Stimulated activated naive CD8-positive, alpha-beta T cell treated with anti-CD3 and anti-CD28 coated beads, Interleukin-15, Interleukin-2, amounts not matched to agents 100 ng/mL and 50 ng/mL, for 24 hours (primary cell): ENCODE results near the gene RNF6.
A peak's percentile ranks its signal among the peaks of the same experiment; 100 is the strongest.
"Not testable (repeated sequence)": the region's sequence is repeated elsewhere in the genome, so short reads cannot be mapped to it uniquely, and the experiment has no call there.

Experiments used
- H3K27ac Mint-ChIP-seq: one replicate; pipeline ENCODE4 v1.8.0; 2021; ENCODE audit warnings: mild to moderate bottlenecking, mixed read lengths
- H3K27me3 Mint-ChIP-seq: one replicate; pipeline ENCODE4 v1.8.0; 2021; ENCODE audit warnings: mixed read lengths
- H3K36me3 Mint-ChIP-seq: one replicate; pipeline ENCODE4 v1.8.0; 2021; ENCODE audit warnings: low read depth, mixed read lengths
- H3K4me1 Mint-ChIP-seq: one replicate; pipeline ENCODE4 v1.8.0; 2021; ENCODE audit warnings: low read depth, mixed read lengths
- H3K4me3 Mint-ChIP-seq: one replicate; pipeline ENCODE4 v1.8.0; 2021; ENCODE audit warnings: mild to moderate bottlenecking, mixed read lengths
- H3K9me3 Mint-ChIP-seq: one replicate; pipeline ENCODE4 v1.8.0; 2021; ENCODE audit warnings: mixed read lengths

RNF6 gene

DNA sequence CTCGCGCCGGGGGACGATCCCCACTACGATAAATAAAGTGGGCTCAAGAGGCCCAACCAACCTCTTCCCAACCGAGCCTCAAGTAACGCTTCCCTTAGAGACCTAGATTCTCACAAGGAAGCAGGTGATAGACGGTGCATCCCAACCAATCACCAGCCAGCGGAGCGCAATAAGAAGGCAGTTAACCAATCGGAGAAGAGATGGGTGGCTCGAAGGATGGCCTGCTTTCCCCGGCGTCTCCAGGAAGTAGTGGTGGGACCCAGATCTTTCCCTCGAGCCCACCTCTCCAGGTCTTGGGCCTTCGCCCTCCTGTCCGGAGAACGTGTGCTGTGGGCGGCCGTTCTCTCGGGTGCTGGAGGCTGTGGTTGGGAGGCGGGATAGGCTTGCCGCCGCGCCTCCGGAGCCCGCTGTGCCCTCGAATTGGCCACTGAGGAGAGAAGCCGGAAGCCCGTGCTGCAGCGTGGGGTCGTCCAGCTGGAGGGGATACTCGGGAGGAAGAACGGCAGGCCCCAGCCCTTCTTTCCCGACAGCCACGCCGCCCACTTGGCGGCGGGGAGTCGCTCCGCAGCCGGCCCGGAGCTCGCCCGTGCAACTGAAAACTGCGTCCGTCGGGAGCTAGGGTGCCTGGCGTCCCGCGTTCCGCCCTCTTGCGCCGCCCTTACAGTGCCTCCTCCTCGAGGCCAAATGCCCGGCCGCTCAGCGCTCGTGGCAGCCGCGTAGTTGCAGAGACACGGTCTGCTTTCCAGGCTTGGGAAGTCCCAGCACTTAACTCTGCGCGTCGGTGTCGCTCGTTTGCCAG lies at the start of gene RNF6:
TSS of gene RNF6 (minus strand) at position 594 of the 799 bp plus-strand sequence. CDS start 2,665 bp downstream, outside the sequence.
- H3K4me1 Mint-ChIP-seq: peaks cover 39% of the 10 kb centered on the region
- H3K9me3 Mint-ChIP-seq: no peaks in the 10 kb centered on the region

DNA sequence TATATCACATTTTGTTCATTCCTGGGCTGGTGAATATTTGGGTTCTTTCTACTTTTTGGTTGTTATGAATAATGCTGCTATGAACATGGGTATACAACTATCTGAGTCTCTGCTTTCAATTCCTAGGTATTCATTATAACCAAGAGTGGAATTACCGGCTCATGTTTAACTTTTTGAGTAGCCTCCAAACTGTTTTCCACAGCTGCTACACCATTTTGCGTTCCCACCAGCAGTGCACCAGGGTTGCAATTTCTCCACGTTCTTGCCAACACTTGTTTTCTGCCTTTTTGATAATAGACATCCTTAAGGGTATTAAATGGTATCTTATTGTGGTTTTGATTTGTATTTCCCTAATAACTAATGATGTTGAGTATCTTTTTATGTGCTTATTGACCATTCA lies 48.6 kb upstream of the RNF6 start:
- Mint-ChIP-seq H3K36me3 (no peaks in the 10 kb centered on the region), H3K27me3 (no peaks in the 10 kb centered on the region), H3K27ac (no peak overlapping the region), H3K4me3 (no peak overlapping the region), H3K9me3 (no peaks in the 10 kb centered on the region), H3K4me1 (peaks cover 24% of the 10 kb centered on the region)

More for the DNA sequence above, at the start of gene RNF6:
- Mint-ChIP-seq H3K27ac (peak within 1 kb of the TSS; percentile 99), H3K4me3 (peak within 1 kb of the TSS; percentile 100), H3K27me3 (peaks cover 4% of the 10 kb centered on the region), H3K36me3 (peaks cover 30% of the 10 kb centered on the region)

DNA sequence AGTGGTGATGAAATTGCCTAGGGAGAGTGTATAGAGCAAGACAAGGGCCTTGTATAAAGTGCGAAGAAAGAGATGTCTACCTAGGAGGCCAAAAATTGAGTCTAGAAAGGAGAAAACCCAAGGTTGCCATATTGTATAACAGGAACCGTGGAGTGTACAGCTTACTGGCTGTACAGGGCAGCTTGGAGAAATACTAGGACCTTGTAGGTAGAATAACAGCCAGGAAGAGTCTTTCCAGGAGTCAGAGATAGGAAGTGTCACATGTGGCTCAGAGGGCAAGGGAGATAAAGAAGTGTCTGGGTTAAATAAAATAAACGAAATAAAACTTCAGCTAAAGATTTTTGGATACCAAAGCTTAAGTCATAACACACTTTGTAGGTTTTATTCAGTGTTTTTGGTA lies 44.2 kb upstream of the RNF6 start:
- Mint-ChIP-seq H3K9me3 (peaks cover 7% of the 10 kb centered on the region), H3K27ac (no peak overlapping the region), H3K27me3 (no peaks in the 10 kb centered on the region), H3K4me3 (no peak overlapping the region), H3K36me3 (peaks cover 4% of the 10 kb centered on the region), H3K4me1 (peaks cover 33% of the 10 kb centered on the region)

DNA sequence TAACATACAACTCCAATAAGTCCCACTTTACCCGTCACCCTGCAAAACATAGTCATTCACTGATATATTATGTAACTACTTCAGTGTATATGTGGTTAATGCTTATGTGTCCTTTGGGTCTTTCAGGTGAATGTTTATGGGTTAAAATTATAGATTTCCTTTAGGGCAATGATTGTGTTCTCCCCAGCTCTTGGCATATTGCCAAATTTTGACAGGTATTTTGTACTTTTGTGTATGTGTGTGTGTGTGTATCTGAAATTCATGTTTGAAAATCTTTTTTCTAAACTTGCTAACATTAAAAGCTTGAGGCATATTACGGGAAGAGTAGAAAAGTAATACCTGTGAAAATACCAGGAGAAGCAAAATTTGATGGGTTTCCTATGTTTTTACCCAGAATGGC lies 40.0 kb upstream of the RNF6 start:
- Mint-ChIP-seq H3K36me3 (peaks cover 4% of the 10 kb centered on the region), H3K4me3 (no peak overlapping the region), H3K27ac (no peak overlapping the region), H3K27me3 (no peaks in the 10 kb centered on the region), H3K9me3 (peaks cover 7% of the 10 kb centered on the region), H3K4me1 (peaks cover 35% of the 10 kb centered on the region)

DNA sequence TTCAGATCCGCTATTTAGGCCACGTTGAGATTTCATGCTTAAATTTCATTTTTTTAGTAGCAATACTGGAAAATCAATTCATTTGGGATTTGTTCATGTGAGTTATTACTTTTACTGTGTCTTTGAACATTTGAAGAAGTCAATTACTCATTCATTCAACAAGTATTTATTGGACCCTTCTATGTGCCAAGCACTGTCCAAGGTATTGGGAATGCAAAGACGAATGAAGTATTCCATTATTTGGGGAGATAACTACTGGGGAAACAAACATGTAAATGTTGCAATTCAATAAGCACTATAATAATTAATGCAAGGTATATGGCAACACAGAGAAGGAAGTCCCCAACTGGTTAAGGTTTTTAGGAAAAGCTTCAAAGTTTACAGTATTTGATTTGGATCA lies 37.5 kb upstream of the RNF6 start:
- Mint-ChIP-seq H3K4me1 (peaks cover 47% of the 10 kb centered on the region), H3K36me3 (peaks cover 4% of the 10 kb centered on the region), H3K27ac (no peak overlapping the region), H3K4me3 (no peak overlapping the region), H3K27me3 (no peaks in the 10 kb centered on the region), H3K9me3 (peaks cover 6% of the 10 kb centered on the region)

DNA sequence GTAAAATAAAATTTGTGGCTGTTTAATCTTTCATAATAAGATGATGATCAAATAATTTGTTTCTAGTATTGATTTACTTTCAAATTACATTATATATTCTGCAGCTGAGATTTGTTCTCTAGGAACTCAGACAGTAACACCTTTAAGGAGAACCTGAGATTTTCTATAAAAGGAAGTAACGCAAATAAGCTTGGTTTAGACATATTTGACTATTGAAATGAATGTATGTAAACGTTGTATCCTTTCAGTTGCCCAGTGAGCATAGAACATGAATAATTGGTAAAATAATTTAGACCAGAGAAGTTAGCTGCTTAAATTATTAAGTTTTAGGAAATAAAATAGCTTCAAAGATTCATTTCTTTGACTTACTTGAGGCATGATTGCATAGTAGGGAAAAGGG lies 34.9 kb upstream of the RNF6 start:
- Mint-ChIP-seq H3K4me1 (peaks cover 48% of the 10 kb centered on the region), H3K4me3 (no peak overlapping the region), H3K27me3 (no peaks in the 10 kb centered on the region)

DNA sequence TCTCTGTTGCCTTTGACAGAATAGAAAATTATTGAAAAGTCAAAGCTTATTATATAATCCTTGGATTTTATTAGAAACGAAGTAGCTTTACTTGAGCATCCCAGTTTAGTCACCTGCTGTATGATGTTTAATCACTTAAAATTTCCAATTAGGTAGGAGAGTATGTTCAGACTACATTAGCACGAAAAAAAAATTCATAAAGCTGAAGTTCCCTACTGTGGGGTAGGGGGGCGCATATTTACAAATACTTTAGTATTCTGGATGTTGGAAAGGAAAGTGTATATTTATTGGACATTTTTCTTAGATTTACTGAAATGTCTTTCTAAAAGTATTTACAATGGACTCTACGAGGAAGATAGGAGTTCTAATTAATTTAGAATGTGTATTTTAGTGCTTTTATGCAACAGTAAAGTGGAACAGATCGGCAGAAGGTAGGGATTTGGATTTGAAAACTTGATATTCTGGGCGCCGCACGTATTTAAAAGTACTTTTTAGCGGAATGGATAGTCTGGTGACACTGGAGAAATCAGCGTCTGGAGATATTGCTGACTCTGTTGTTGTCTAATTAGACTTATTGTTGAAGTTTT lies 33.7 kb upstream of the RNF6 start:
- Mint-ChIP-seq H3K27me3 (no peaks in the 10 kb centered on the region), H3K9me3 (no peaks in the 10 kb centered on the region), H3K36me3 (no peaks in the 10 kb centered on the region), H3K27ac (no peak overlapping the region), H3K4me1 (peaks cover 39% of the 10 kb centered on the region), H3K4me3 (peak overlapping the region; percentile 85)

More for the DNA sequence above, 34.9 kb upstream of the RNF6 start:
- Mint-ChIP-seq H3K9me3 (peaks cover under 1% of the 10 kb centered on the region), H3K27ac (no peak overlapping the region), H3K36me3 (peaks cover 2% of the 10 kb centered on the region)

DNA sequence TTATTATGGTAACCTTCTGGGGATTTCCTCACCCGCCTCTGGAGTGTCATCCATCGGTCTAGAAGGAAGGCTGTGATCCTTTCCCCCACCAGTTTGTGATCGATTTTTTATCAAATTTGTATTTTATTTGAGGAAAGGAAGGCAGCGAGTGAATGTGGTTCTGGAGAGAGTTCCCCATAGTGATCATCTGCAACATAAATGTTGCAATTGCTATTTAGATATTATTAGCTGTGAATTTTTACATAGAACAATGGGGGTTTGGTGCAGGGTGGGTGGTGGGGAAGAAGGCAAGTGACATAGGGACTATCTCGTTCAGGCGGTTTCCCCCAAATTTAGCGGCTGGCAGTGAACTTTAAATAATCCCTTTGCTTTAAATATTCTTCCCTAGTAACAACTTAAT lies 33.0 kb upstream of the RNF6 start:
- Mint-ChIP-seq H3K4me3 (peak overlapping the region; percentile 85), H3K27ac (peak overlapping the region; percentile 76), H3K4me1 (peaks cover 39% of the 10 kb centered on the region), H3K9me3 (no peaks in the 10 kb centered on the region), H3K36me3 (no peaks in the 10 kb centered on the region), H3K27me3 (no peaks in the 10 kb centered on the region)

DNA sequence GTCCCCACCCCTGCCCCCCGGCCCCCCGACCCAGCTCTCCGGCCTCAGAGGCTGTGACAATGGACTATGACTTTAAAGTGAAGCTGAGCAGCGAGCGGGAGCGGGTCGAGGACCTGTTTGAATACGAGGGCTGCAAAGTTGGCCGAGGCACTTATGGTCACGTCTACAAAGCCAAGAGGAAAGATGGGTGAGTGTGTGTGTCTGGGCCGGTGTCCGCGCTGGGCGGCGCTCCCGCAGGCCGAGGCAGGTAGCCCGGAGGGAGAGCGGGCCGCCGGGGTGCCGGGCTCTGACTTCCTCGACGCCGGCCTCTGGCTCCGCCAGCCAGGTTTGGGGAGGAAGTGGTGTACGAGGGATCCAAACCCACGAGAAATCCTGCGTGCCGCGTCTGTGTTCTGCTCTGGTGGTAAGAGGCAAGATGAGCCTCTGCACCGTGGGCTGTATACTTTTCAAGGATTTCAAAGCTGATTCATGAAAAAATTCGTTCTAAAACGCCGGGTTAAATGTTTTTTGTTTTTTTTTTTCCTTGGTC lies 32.5 kb upstream of the RNF6 start:
- Mint-ChIP-seq H3K4me1 (peaks cover 39% of the 10 kb centered on the region), H3K27ac (peak overlapping the region; percentile 76), H3K36me3 (no peaks in the 10 kb centered on the region), H3K4me3 (peak overlapping the region; percentile 85), H3K9me3 (no peaks in the 10 kb centered on the region), H3K27me3 (no peaks in the 10 kb centered on the region)

DNA sequence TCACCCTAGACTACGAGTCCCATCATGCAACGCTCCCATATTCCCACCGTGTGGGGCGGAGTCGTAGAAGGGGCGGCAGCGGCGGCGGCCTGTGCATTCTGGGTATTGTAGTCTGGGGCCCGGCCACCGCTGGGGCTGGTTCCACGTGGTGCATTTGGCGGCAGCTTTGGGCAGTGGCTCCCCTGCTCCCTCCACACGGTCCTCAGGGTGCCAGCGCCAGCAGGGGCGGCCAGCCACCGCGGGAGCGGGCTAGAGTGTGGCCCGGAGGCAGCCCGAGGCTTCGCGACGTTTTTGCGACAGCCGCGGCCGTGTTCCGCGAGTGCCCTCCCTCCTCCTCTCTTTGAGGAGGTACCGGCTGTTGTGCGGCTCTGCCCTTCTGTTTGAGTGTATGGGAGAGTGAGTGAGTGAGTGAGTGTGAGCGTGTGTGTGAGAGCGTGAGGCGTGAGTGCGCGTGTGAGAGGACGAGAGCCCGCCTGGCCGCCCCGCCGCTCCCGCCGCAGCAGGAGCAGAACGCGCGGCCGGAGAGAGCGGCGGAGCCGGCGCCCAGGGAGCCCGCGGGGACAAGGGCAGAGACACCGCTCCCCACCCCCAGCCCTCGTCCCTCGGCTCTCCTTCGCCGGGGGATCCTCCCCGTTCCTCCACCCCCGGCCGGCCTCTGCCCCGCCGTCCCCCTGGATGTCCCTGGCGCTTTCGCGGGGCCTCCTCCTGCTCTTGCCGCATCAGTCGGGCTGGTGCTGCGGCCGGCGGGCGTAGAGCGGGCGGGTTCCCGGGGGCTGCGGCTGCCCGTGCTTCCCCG lies 31.9 kb upstream of the RNF6 start, which contains the start of gene CDK8:
TSS of gene CDK8 (plus strand) at position 343 of the 796 bp plus-strand sequence. CDS start 513 bp downstream, outside the sequence.
- Mint-ChIP-seq H3K4me1 (peaks cover 39% of the 10 kb centered on the region), H3K27me3 (no peaks in the 10 kb centered on the region), H3K4me3 (peak within 1 kb of the TSS; percentile 85), H3K36me3 (no peaks in the 10 kb centered on the region), H3K27ac (peak within 1 kb of the TSS; percentile 83), H3K9me3 (no peaks in the 10 kb centered on the region)

DNA sequence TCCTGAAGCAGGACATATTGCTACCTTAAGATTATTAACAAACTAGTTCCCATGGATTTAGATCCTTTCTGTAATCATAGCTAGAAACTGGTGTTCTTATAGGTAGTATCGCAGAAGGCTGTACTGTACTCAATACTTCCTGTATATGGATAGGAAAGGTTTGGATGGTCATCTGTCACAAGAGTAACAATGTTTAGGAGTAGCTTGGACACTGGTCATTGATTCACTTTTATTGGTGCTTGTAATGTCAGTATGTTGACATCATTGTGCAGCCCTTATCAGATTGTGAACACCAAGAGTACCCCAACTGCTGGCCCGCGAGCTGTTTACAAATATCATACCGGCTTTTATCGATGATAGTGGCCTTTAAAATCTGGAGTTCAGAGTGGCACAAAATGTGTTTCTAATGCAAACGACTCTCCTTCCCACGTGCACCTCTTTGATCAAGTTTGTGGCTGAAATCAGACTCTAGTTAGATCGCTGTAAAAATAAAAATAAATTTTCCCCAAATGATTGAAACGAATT lies 31.2 kb upstream of the RNF6 start:
- Mint-ChIP-seq H3K4me3 (peak overlapping the region; percentile 85), H3K36me3 (no peaks in the 10 kb centered on the region), H3K27ac (peak overlapping the region; percentile 83), H3K9me3 (no peaks in the 10 kb centered on the region), H3K4me1 (peaks cover 37% of the 10 kb centered on the region), H3K27me3 (no peaks in the 10 kb centered on the region)

DNA sequence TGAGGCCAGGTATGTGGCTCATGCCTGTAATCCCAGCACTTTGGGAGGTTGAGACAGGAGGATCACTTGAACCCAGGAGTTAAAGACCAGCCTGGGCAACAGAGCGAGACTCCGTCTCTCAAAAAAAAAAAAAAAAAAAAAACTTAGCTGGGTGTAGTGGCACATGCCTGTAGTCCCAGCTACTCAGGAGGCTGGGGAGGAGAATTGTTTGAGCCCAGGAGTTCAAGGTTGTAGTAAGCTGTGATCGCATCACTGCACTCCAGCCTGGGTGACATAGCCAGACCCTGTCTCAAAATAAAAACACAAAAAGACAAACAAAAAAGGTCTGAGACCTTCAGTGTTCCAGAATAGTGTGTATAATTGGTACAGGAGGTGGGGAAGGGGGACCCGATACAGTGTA lies 29.9 kb upstream of the RNF6 start:
- not testable (repeated sequence) for H3K9me3 Mint-ChIP-seq, H3K36me3 Mint-ChIP-seq, H3K4me3 Mint-ChIP-seq, H3K27me3 Mint-ChIP-seq, H3K27ac Mint-ChIP-seq
- peaks cover 28% of the 10 kb centered on the region for H3K4me1 Mint-ChIP-seq

DNA sequence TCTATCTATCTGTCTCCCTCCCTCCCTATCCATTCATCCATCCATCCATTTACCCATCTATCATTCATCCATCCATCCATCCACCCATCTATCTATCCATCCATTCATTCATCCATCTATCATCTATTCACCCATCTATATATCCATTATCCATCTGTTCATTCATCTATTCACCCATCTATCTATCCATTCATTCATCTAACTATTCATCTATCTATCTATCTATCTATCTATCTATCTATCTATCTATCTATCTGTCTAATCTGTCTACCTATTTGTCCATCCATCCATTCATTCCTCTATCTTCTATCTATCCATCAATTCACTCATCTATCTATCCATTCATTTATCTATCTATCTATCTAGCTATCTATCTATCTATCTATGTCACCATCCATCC lies 27.4 kb upstream of the RNF6 start:
- H3K4me1 Mint-ChIP-seq: peaks cover 5% of the 10 kb centered on the region
- no peaks in the 10 kb centered on the region for H3K9me3 Mint-ChIP-seq
- H3K27ac Mint-ChIP-seq: no peak overlapping the region
- H3K4me3 Mint-ChIP-seq: no peak overlapping the region
- H3K27me3 Mint-ChIP-seq: no peaks in the 10 kb centered on the region
- H3K36me3 Mint-ChIP-seq: no peaks in the 10 kb centered on the region

DNA sequence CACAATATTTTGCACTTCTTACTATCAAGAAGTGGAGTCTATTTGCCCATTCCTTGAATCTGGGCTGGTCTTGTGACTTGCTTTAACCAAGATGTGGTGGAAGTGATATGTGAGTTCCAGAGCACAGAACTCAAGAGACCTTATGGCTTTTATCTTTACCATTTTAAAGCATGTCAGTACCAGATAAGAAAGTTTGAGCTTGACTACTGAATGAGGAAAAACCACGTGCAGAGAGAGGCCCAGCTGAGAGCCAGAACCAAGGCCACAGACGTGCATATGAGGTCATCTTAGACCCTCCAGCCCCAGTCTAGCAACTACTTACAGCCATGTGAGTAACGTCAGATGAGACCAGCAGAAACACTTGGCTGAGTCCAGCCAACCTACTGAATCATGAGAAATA lies 25.5 kb upstream of the RNF6 start:
- Mint-ChIP-seq H3K27me3 (no peaks in the 10 kb centered on the region), H3K9me3 (no peaks in the 10 kb centered on the region), H3K4me1 (no peaks in the 10 kb centered on the region), H3K27ac (no peak overlapping the region), H3K4me3 (no peak overlapping the region), H3K36me3 (no peaks in the 10 kb centered on the region)
